K562 (cell line): Measurements from ENCODE around the gene RNF43. TPM values are rescaled to one million over a fixed set of nuclear protein-coding genes. Genes with fewer than 3 reads are reported as not detected.

ENCODE experiments used
- ATAC-seq: fragments of 200-7000 bp; cut with Tn5 transposase; 3 replicates; pipeline ENCODE4 v1.9.1; 2020; ENCODE audit warnings: moderate library complexity
- BruUV-seq: library from RNA; stranded (reverse); fragments of 400-500 nt; replicated peaks from 2 replicates; lab custom pipeline; 2021; lab: Mats Ljungman, UMichigan
- CTCF ChIA-PET: fragments of 300-600 bp; formaldehyde crosslinking; extraction: SDS; loops from one replicate; lab custom pipeline; 2021; ENCODE audit warnings: low intra/inter-chr PET ratio; lab: Yijun Ruan, JAX
- POLR2A ChIA-PET: fragments of 300-600, 350-650 bp; sonication (Branson Sonifier 250); formaldehyde crosslinking; extraction: SDS; loops from one replicate; lab custom pipeline; 2021; ENCODE audit warnings: antibody characterized with exemption, inconsistent platforms; lab: Yijun Ruan, JAX
- DNase-seq, 4 experiments: peaks; one replicate each; pipeline versions ENCODE4 v3.0.0 to v3.0.0-alpha.2; 2011 to 2018; ENCODE audit warnings: low spot score in 3 of 4, mixed read lengths in 3 of 4; ENCODE audit errors: extremely low read depth in 1 of 4
- FAIRE-seq: peaks from 2 replicates; lab custom pipeline; 2011; peaks lifted over from hg19 to GRCh38; lab: Jason Lieb, UNC
- H2AFZ ChIP-seq: 2 replicates; pipeline ENCODE4 v1.6.0; 2011; ENCODE audit warnings: low read depth, low read length, control low read depth, inconsistent platforms
- H3K27ac ChIP-seq: fragments of 200-600 bp; 3 replicates; pipeline ENCODE4 v1.8.0; 2011; ENCODE audit warnings: low read depth, mild to moderate bottlenecking, control low read depth, inconsistent platforms, low read length, moderate library complexity, mixed read lengths; ENCODE audit errors: extremely low read depth
- H3K27me3 ChIP-seq, 2 experiments: fragments of 300-600 bp in 1 of 2; 2 replicates in 1 of 2; 3 replicates in 1 of 2; pipeline versions ENCODE4 v1.6.0 to v1.8.0; 2011; ENCODE audit warnings: inconsistent platforms in 2 of 2, low read length in 2 of 2, mild to moderate bottlenecking in 1 of 2, mixed read lengths in 1 of 2, moderate library complexity in 1 of 2; ENCODE audit not compliant: control insufficient read depth in 2 of 2, insufficient read depth in 2 of 2
- H3K36me3 ChIP-seq: fragments of 300-600 bp; 3 replicates; pipeline ENCODE4 v1.8.0; 2011; ENCODE audit warnings: mild to moderate bottlenecking, low read length, inconsistent platforms; ENCODE audit not compliant: control insufficient read depth, insufficient read depth
- H3K4me1 ChIP-seq, 2 experiments: fragments of 200-600 bp in 1 of 2; replicated peaks in 1 of 2; 2 replicates in 1 of 2; 3 replicates in 1 of 2; pipeline versions ENCODE4 v1.5.1 to v1.8.0; 2011; ENCODE audit warnings: inconsistent platforms in 2 of 2, low read length in 2 of 2, mild to moderate bottlenecking in 1 of 2, mixed read lengths in 1 of 2, moderate library complexity in 1 of 2; ENCODE audit not compliant: control insufficient read depth in 2 of 2, insufficient read depth in 2 of 2
- H3K4me2 ChIP-seq: 2 replicates; pipeline ENCODE4 v1.6.1; 2011; ENCODE audit warnings: low read length, control low read depth, inconsistent platforms, mixed read lengths; ENCODE audit not compliant: insufficient read depth
- H3K4me3 ChIP-seq: fragments of 200-600 bp; sonication (generic), shearing (Covaris generic); 2 replicates; pipeline ENCODE4 v1.5.1; 2016; ENCODE audit warnings: control low read depth, inconsistent platforms
- H3K79me2 ChIP-seq: fragments of 200-600 bp; 3 replicates; pipeline ENCODE4 v1.8.0; 2011; ENCODE audit warnings: low read length, inconsistent platforms; ENCODE audit not compliant: control insufficient read depth, insufficient read depth
- H3K9ac ChIP-seq, 2 experiments: 2 replicates each; pipeline versions ENCODE4 v1.6.0 to v1.6.1; 2011; ENCODE audit warnings: low read depth in 2 of 2, low read length in 2 of 2, control low read depth in 1 of 2, inconsistent platforms in 1 of 2, mild to moderate bottlenecking in 1 of 2, mixed read lengths in 1 of 2; ENCODE audit not compliant: insufficient read depth in 1 of 2
- H3K9me1 ChIP-seq: one replicate; pipeline ENCODE4 v1.6.0; 2011; ENCODE audit warnings: inconsistent platforms, mild to moderate bottlenecking, low read length, moderate library complexity; ENCODE audit not compliant: control insufficient read depth, insufficient read depth
- H3K9me3 ChIP-seq: replicated peaks from 2 replicates; pipeline ENCODE4 v1.5.1; 2011; ENCODE audit warnings: low read depth, low read length, inconsistent platforms; ENCODE audit not compliant: control insufficient read depth, insufficient read depth
- H4K20me1 ChIP-seq: replicated peaks from 2 replicates; pipeline ENCODE4 v1.6.1; 2011; ENCODE audit warnings: low read length, inconsistent platforms, mixed read lengths; ENCODE audit not compliant: control insufficient read depth, insufficient read depth
- CHD4 ChIP-seq: fragments of 200-600 bp; sonication (generic); IDR thresholded peaks from 3 replicates; pipeline ENCODE4 v1.6.1; 2012; ENCODE audit warnings: low read depth, mild to moderate bottlenecking, mixed read lengths, low read length, inconsistent platforms; ENCODE audit not compliant: insufficient read depth, insufficient replicate concordance, poor library complexity, severe bottlenecking
- KAT7 ChIP-seq: sonication (generic); formaldehyde crosslinking; IDR thresholded peaks from 2 replicates; pipeline ENCODE4 v1.8.0; 2022; ENCODE audit warnings: missing genetic modification reagents, mild to moderate bottlenecking, borderline replicate concordance
- MAFF ChIP-seq: IDR thresholded peaks from 2 replicates; pipeline ENCODE4 v1.6.1; 2012; ENCODE audit warnings: low read length, improper control_type of control experiment
- MAFK ChIP-seq: IDR thresholded peaks from 2 replicates; pipeline ENCODE4 v1.6.1; 2011; ENCODE audit warnings: low read length, improper control_type of control experiment
- NCOA4 ChIP-seq: fragments of 450-650 bp; IDR thresholded peaks from 2 replicates; pipeline ENCODE4 v1.6.1; 2018; ENCODE audit warnings: mild to moderate bottlenecking; ENCODE audit not compliant: partially characterized antibody
- NR0B1 ChIP-seq: fragments of 450-650 bp; IDR thresholded peaks from one replicate; pipeline ENCODE4 v1.6.1; 2018; ENCODE audit warnings: mild to moderate bottlenecking, moderate library complexity; ENCODE audit not compliant: partially characterized antibody
- PKNOX1 ChIP-seq: fragments of 450-650 bp; IDR thresholded peaks from 2 replicates; pipeline ENCODE4 v1.6.1; 2016
- POLR2AphosphoS5 ChIP-seq: IDR thresholded peaks from 2 replicates; pipeline ENCODE4 v1.6.1; 2011; ENCODE audit warnings: mild to moderate bottlenecking, low read depth, low read length, moderate library complexity; ENCODE audit not compliant: control insufficient read depth, insufficient read depth
- POLR2H ChIP-seq: IDR thresholded peaks from 2 replicates; pipeline ENCODE4 v1.6.1; 2016; ENCODE audit warnings: missing genetic modification characterization, low read depth, mild to moderate bottlenecking, control low read depth, missing compliant biosample characterization, moderate library complexity
- PRPF4 ChIP-seq: fragments of 200-400 bp; formaldehyde crosslinking; IDR thresholded peaks from one replicate; pipeline ENCODE4 v1.6.1; 2017; ENCODE audit warnings: low read length, low read depth, mild to moderate bottlenecking; ENCODE audit not compliant: insufficient read depth, poor library complexity, severe bottlenecking
- PTTG1 ChIP-seq: fragments of 450-650 bp; IDR thresholded peaks from 2 replicates; pipeline ENCODE4 v1.6.1; 2016; ENCODE audit warnings: low read depth, mild to moderate bottlenecking, missing genetic modification characterization, missing compliant biosample characterization
- SRF ChIP-seq, 2 experiments: fragments of 250-450, 450-650 bp in 1 of 2; sonication (Bioruptor Pico) in 1 of 2; sonication (generic) in 1 of 2; formaldehyde crosslinking; IDR thresholded peaks; 2 replicates each; pipeline versions ENCODE4 v1.5.0 to v1.5.1; 2020 to 2022; ENCODE audit warnings: mild to moderate bottlenecking in 1 of 2, missing genetic modification reagents in 1 of 2
- TAL1 ChIP-seq: fragments of 450-650 bp; IDR thresholded peaks from 2 replicates; pipeline ENCODE4 v1.6.1; 2016; ENCODE audit warnings: mild to moderate bottlenecking
- TCF7 ChIP-seq: sonication (generic); IDR thresholded peaks from 2 replicates; pipeline ENCODE4 v1.6.1; 2016; ENCODE audit warnings: antibody characterized with exemption, borderline replicate concordance
- ZBTB1 ChIP-seq: sonication (generic); formaldehyde crosslinking; IDR thresholded peaks from 2 replicates; pipeline ENCODE4 v1.8.1; 2023; ENCODE audit warnings: missing genetic modification reagents, low read depth, mild to moderate bottlenecking, borderline replicate concordance
- ZC3H11A ChIP-seq: IDR thresholded peaks from 2 replicates; pipeline ENCODE4 v1.6.1; 2012; ENCODE audit warnings: low read depth, low read length, improper control_type of control experiment
- ZNF133 ChIP-seq: fragments of 250-450 bp; sonication (Bioruptor Pico); IDR thresholded peaks from 2 replicates; pipeline ENCODE4 v1.4.0; 2020; ENCODE audit warnings: mild to moderate bottlenecking
- ZNF436 ChIP-seq: fragments of 250-450, 450-650 bp; sonication (Bioruptor Pico); formaldehyde crosslinking; IDR thresholded peaks from 2 replicates; pipeline ENCODE4 v1.7.0; 2020; ENCODE audit warnings: mild to moderate bottlenecking
- ZNF589 ChIP-seq: fragments of 200-800 bp; sonication (Bioruptor generic); IDR thresholded peaks from 2 replicates; pipeline ENCODE4 v1.6.1; 2016; ENCODE audit warnings: low read depth, missing genetic modification characterization, missing compliant biosample characterization
- ZNF778 ChIP-seq: fragments of 450-650 bp; formaldehyde crosslinking; IDR thresholded peaks from 2 replicates; pipeline ENCODE4 v1.4.0; 2020; ENCODE audit warnings: mild to moderate bottlenecking, moderate library complexity
- WGBS: fragments of 100-300 bp; shearing (Covaris generic); methylation state at CpG from one replicate; pipeline ENCODE4 v1.1.6; 2016; ENCODE audit warnings: low coverage, mixed read lengths; ENCODE audit not compliant: insufficient coverage; ENCODE audit errors: missing lambda C conversion rate; 5-methylcytosine and 5-hydroxymethylcytosine counted together
- in situ Hi-C: fragments of 300-500 bp; cut with MboI; formaldehyde crosslinking; loops from 4 replicates; pipeline ENCODE4 v1.15.0; 2018; ENCODE audit warnings: inconsistent platforms, mixed read lengths
- intact Hi-C: fragments of 100-400 bp; cut with micrococcal nuclease; formaldehyde crosslinking; loops from 2 replicates; pipeline ENCODE4 v1.14.2; 2022
- polyA plus RNA-seq, 8 experiments: library from polyadenylated mRNA; depleted of rRNA in 4 of 8; stranded (reverse) in 5 of 8; unstranded in 3 of 8; fragments of >200 nt; fragmentation: Nextera tagmentation in 2 of 8; fragmentation: Illumina TruSeq in 1 of 8; extraction: Ambion mirVana in 2 of 8; extraction: Trizol in 1 of 8; gene quantifications; 2 replicates each; pipeline versions ENCODE4 v1.2.1 to v1.2.3, GENCODE V29; 2011 to 2014; ENCODE audit warnings: inconsistent platforms in 1 of 8, missing spikeins in 1 of 8
- total RNA-seq, 7 experiments: library from RNA; depleted of rRNA in 6 of 7; stranded (reverse); fragments of >200 nt in 6 of 7; fragmentation: Illumina TruSeq in 2 of 7; extraction: Trizol in 2 of 7; gene quantifications; 2 replicates each; pipeline versions ENCODE4 v1.2.1 to v1.2.3, GENCODE V29; 2011 to 2021; ENCODE audit warnings: low replicate concordance in 1 of 7

RNF43 gene
- total and polyA plus RNA-seq, 9 of the 15 experiments (the other 6 are each of a cell fraction or from before 2014, with no cell fraction given): 0.29 to 2.7 (median 1.4) TPM

GRCh38 chr17:58446086-58446485 lies 28.8 kb upstream of the RNF43 start:
- in situ Hi-C loops (loop anchor here (5.0 kb wide), 1 partner anchor 134 kb away; no protein-coding TSS in a partner anchor), intact Hi-C loops (no loop called here)
- no peaks in the 10 kb centered on the region for H3K9me1 ChIP-seq
- H3K9me3 ChIP-seq: no peaks in the 10 kb centered on the region
- H4K20me1 ChIP-seq: no peaks in the 10 kb centered on the region
- H3K9ac ChIP-seq: no peak overlapping the region
- ATAC-seq (no peak), FAIRE-seq (no peak)
- H3K4me2 ChIP-seq: no peak overlapping the region
- CTCF ChIA-PET: interaction anchor here (0.6 kb wide), 1 partner anchor 132 kb away, joined by 3 read pairs; no protein-coding TSS in a partner anchor
- no peak overlapping the region for H3K4me3 ChIP-seq
- no peaks in the 10 kb centered on the region for H3K36me3 ChIP-seq
- BruUV-seq: no TSS peak
- 59% methylated on average over 5 of the region's 6 CpGs for WGBS
- H3K4me1 ChIP-seq: no peaks in the 10 kb centered on the region
- H2AFZ ChIP-seq: no peak overlapping the region
- H3K27ac ChIP-seq: no peak overlapping the region
- TF ChIP-seq NCOA4 (no peak), MAFF (no peak), ZNF589 (CRISPR knock-in tag) (no peak), PTTG1 (tag) (no peak), SRF (CRISPR knock-in tag; IDR thresholded peaks at IDR 0.05) (no peak), PKNOX1 (no peak), POLR2AphosphoS5 (no peak), MAFK (no peak), TAL1 (no peak), ZC3H11A (no peak), ZNF436 (CRISPR knock-in tag) (no peak), POLR2H (no peak), KAT7 (no peak), TCF7 (no peak), ZNF778 (CRISPR knock-in tag) (no peak), PRPF4 (no peak), ZNF133 (CRISPR knock-in tag) (no peak), CHD4 (no peak), ZBTB1 (CRISPR knock-in tag) (no peak), NR0B1 (no peak)
- TF ChIP-seq, all 486 proteins: peak for 0
- no peaks in the 10 kb centered on the region for H3K79me2 ChIP-seq
- H3K27me3 ChIP-seq: no peaks in the 10 kb centered on the region
- no peak for DNase-seq
- POLR2A ChIA-PET: interaction anchor here (1.5 kb wide), 1 partner anchor 114 kb away, joined by 4 read pairs; no protein-coding TSS in a partner anchor
